Esophagus muscularis mucosa (tissue), 4 donors: ENCODE results near the gene FANCE. TPM values are rescaled to one million over a fixed set of nuclear protein-coding genes. Genes with fewer than 3 reads are reported as not detected.

Experiments
- DNase-seq: peaks from one replicate; pipeline ENCODE4 v3.0.0-alpha.2; 2017; ENCODE audit errors: extremely low spot score
- H3K27ac ChIP-seq, 4 donors: fragments of 200-600 bp; sonication (generic); replicated peaks in 1 of 4; 1 replicate in 3 of 4; 2 replicates in 1 of 4; pipeline ENCODE4 v1.5.1; 2016 to 2019; ENCODE audit warnings: mild to moderate bottlenecking in 1 of 4
- H3K27me3 ChIP-seq, 4 donors: fragments of 200-600 bp; sonication (generic); one replicate each; pipeline versions ENCODE4 v1.5.1 to v1.6.0; 2016 to 2019
- H3K36me3 ChIP-seq, 4 donors: fragments of 200-600 bp; sonication (generic); one replicate each; pipeline ENCODE4 v1.5.1; 2016 to 2019
- H3K4me1 ChIP-seq, 4 donors: fragments of 200-600 bp; sonication (generic); one replicate each; pipeline ENCODE4 v1.5.1; 2016 to 2019
- H3K4me3 ChIP-seq, 4 donors: fragments of 200-600 bp; sonication (generic); 1 replicate in 2 of 4; 2 replicates in 2 of 4; pipeline ENCODE4 v1.5.1; 2016 to 2019; ENCODE audit warnings: mild to moderate bottlenecking in 4 of 4, moderate library complexity in 1 of 4
- H3K9me3 ChIP-seq, 4 donors: fragments of 200-600 bp; sonication (generic); 1 replicate in 3 of 4; 2 replicates in 1 of 4; pipeline ENCODE4 v1.5.1; 2016 to 2019
- CTCF ChIP-seq, 3 experiments: fragments of 200-600 bp in 2 of 3; fragments of 450-650 bp in 1 of 3; sonication (generic) in 2 of 3; IDR thresholded peaks; one replicate each; pipeline ENCODE4 v1.5.1; 2017 to 2019; ENCODE audit warnings: antibody characterized with exemption in 3 of 3, mild to moderate bottlenecking in 2 of 3, moderate library complexity in 1 of 3
- EP300 ChIP-seq: sonication (generic); formaldehyde crosslinking; IDR thresholded peaks from one replicate; pipeline ENCODE4 v1.6.1; 2017; ENCODE audit warnings: antibody characterized with exemption
- POLR2A ChIP-seq: fragments of 450-650 bp; IDR thresholded peaks from one replicate; pipeline ENCODE4 v1.6.1; 2017; ENCODE audit warnings: antibody characterized with exemption, moderate library complexity, mild to moderate bottlenecking, low read depth
- POLR2AphosphoS5 ChIP-seq, 2 donors: sonication (generic); formaldehyde crosslinking; IDR thresholded peaks; one replicate each; pipeline ENCODE4 v1.6.1; 2017; ENCODE audit warnings: antibody characterized with exemption in 2 of 2
- WGBS: methylation state at CpG from one replicate; pipeline ENCODE4 v1.1.5; 2018; 5-methylcytosine and 5-hydroxymethylcytosine counted together
- intact Hi-C: fragments of 100-400 bp; cut with DNase I; formaldehyde crosslinking; loops from one replicate; pipeline ENCODE4 v1.15.1; 2023
- total RNA-seq, 4 donors: library from RNA; depleted of rRNA; stranded (reverse); fragments of >200 nt; gene quantifications; one replicate each; pipeline versions ENCODE4 v1.1.0 to v1.2.1, GENCODE V29; 2016

FANCE gene
- total RNA-seq, 4 donors from 2014 or later = 1.7 to 6.3 (median 5.0) TPM

- H3K36me3 ChIP-seq = no peaks in the 10 kb centered on the region
- WGBS = 65% methylated on average over 5 of the region's 14 CpGs
- H3K27ac ChIP-seq = peak overlapping the region; percentile 97 to 100 (median 99)
- peaks cover 0 to 14% (median 2%) of the 10 kb centered on the region in 4 donors for H3K27me3 ChIP-seq
- DNase-seq = no peak
- TF ChIP-seq POLR2AphosphoS5 (IDR thresholded peaks at IDR 0.05) (no peak), POLR2A (no peak), EP300 (no peak)
- H3K9me3 ChIP-seq = no peaks in the 10 kb centered on the region
- intact Hi-C loops = no loop called here
- H3K4me3 ChIP-seq = peak overlapping the region; percentile 84 to 99 (median 88)
- H3K4me1 ChIP-seq = peaks cover 36 to 44% (median 41%) of the 10 kb centered on the region in 4 donors
Observed at GRCh38 chr6:35498422-35499067, 46.4 kb downstream of the FANCE start.

DNA sequence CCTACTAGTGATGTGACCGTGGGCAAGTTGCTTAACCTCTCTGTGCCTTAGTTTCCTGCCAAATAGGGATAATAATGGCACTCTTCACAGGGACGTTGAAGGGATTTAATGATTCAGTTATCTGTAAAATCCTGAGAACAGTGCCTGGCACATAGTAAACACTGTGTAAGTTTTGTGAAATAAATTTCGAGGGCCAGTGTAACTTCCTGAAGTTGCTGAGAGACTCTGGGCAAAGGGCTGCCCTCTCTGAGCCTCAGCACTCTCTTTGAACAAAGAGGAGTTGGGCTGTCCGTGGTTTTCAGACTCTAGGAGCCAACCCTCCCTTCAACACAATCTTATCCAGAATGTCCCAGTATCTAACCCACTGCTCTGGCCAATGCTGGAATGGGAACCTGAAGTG lies 47.2 kb downstream of the FANCE start:
- Histone ChIP-seq H3K27ac (no peak overlapping the region), H3K4me3 (no peak overlapping the region), H3K36me3 (no peaks in the 10 kb centered on the region), H3K9me3 (no peaks in the 10 kb centered on the region), H3K4me1 (peaks cover 28 to 36% (median 33%) of the 10 kb centered on the region in 4 donors), H3K27me3 (peaks cover 0 to 23% (median 3%) of the 10 kb centered on the region in 4 donors)
- no peak for DNase-seq
- no peak for TF ChIP-seq POLR2AphosphoS5 (IDR thresholded peaks at IDR 0.05)
- no peak for TF ChIP-seq EP300
- TF ChIP-seq CTCF (IDR thresholded peaks at IDR 0.05) = no peak
- TF ChIP-seq POLR2A = no peak
- intact Hi-C loops = no loop called here
- WGBS = 91% methylated on average over 4 of the region's 4 CpGs

DNA sequence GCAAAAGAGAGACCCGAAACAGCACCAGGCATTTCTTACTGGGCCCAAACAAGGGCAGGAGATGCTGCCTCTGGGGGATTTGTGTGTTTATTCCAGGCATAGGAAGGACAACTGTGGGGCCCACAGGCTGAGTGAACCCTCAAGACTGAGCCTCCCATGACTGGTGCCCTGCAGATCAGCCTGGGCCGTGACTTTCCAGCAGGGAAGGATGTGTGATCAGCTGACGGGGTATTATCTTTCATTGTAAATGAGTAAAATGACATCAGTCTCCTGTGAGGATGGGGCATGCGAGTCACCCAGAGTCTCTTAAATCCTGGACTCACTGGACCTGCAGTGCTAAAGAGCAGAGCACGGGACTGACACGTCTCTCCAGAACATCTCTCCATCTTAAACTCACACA lies 48.6 kb downstream of the FANCE start:
- Histone ChIP-seq H3K27ac (no peak overlapping the region), H3K27me3 (peaks cover 0 to 37% (median 9%) of the 10 kb centered on the region in 4 donors), H3K4me3 (no peak overlapping the region), H3K4me1 (peaks cover 13 to 22% (median 19%) of the 10 kb centered on the region in 4 donors), H3K36me3 (no peaks in the 10 kb centered on the region), H3K9me3 (no peaks in the 10 kb centered on the region)
- no peak for DNase-seq
- intact Hi-C loops = loop anchor here (10.0 kb wide), 1 partner anchor 1064 kb away; no protein-coding TSS in a partner anchor
- 90% methylated on average over 4 of the region's 6 CpGs for WGBS
- TF ChIP-seq EP300 = no peak

- H3K4me1 ChIP-seq = peaks cover 13 to 22% (median 14%) of the 10 kb centered on the region in 4 donors
- 67% methylated on average over 1 of the region's 2 CpGs for WGBS
- TF ChIP-seq POLR2A (no peak), EP300 (no peak), CTCF (IDR thresholded peaks at IDR 0.05) (no peak), POLR2AphosphoS5 (IDR thresholded peaks at IDR 0.05) (no peak)
- H3K27me3 ChIP-seq = peaks cover 0 to 46% (median 16%) of the 10 kb centered on the region in 4 donors
- intact Hi-C loops = loop anchor here (10.0 kb wide), 1 partner anchor 1063 kb away; no protein-coding TSS in a partner anchor
- H3K9me3 ChIP-seq = no peaks in the 10 kb centered on the region
- H3K27ac ChIP-seq = no peak overlapping the region
- DNase-seq = no peak
- no peak overlapping the region for H3K4me3 ChIP-seq
- no peaks in the 10 kb centered on the region for H3K36me3 ChIP-seq
Observed at GRCh38 chr6:35501784-35502183, 49.6 kb downstream of the FANCE start.

GRCh38 chr6:35503534-35503933 lies 51.4 kb downstream of the FANCE start:
- H3K27me3 ChIP-seq = peaks cover 0 to 61% (median 16%) of the 10 kb centered on the region in 4 donors
- intact Hi-C loops = loop anchor here (10.0 kb wide), 1 partner anchor 1061 kb away; no protein-coding TSS in a partner anchor
- H3K4me1 ChIP-seq = peaks cover under 1 to 9% (median 3%) of the 10 kb centered on the region in 4 donors
- no peak overlapping the region for H3K27ac ChIP-seq
- no peak for DNase-seq
- no peak overlapping the region for H3K4me3 ChIP-seq
- no peaks in the 10 kb centered on the region for H3K9me3 ChIP-seq
- 61% methylated on average over 5 of the region's 15 CpGs for WGBS
- TF ChIP-seq POLR2A = no peak
- TF ChIP-seq EP300 = no peak
- no peak for TF ChIP-seq POLR2AphosphoS5 (IDR thresholded peaks at IDR 0.05)
- TF ChIP-seq CTCF (IDR thresholded peaks at IDR 0.05) = no peak
- H3K36me3 ChIP-seq = no peaks in the 10 kb centered on the region
